Nucleus accumbens (tissue), 56 donors: ENCODE results near the gene OPCML.

Experiments used
- DNase-seq, 56 donors: peaks; one replicate each; lab custom pipeline; 2025; lab: John Stamatoyannopoulos, UW

The OPCML gene

DNA sequence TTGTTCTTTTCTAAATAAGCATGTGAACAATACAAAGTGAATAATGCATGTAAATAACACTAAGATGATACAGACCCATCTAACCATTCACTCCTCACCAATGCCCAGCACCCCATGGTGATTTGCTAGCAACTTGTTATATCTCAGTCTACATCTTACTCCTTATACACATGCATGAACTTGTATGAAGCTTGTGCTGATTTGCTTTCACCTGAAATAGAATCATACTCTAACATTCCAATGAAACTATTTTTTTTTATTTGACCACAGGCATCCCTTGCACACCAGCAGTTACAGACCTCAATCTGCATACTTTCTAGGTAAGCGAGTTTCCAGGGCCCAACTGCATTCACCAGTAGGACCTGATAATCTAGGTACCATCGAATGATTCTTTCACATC lies 873.6 kb downstream of the OPCML start:
- DNase-seq: no peak

DNA sequence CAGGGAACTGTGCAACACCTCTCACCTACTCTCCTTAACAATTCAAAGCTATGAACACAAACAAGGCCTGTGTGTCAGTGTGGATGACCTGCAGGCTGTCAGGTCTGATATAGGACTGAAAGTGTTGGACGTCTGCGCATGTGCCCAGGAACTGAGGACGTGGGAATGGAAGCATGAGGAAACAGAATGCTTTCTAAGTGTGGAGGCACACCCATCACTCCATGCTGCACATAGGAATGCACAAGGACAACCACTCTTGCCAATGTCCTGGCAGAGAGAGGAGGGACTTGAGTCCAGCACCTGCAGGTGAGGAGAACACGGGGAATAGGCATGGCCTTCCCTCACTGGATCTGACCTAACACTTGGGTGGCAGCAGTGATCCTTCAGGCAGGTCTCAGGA lies 874.3 kb downstream of the OPCML start:
- DNase-seq: no peak

GRCh38 chr11:132655187-132655855 lies 877.0 kb downstream of the OPCML start:
- no peak for DNase-seq

GRCh38 chr11:132653237-132653636 lies 879.1 kb downstream of the OPCML start:
- no peak for DNase-seq

GRCh38 chr11:132650969-132651720 lies 881.2 kb downstream of the OPCML start:
- no peak for DNase-seq

- DNase-seq: no peak
Measured at GRCh38 chr11:132649277-132649676, 883.0 kb downstream of the OPCML start.

DNA sequence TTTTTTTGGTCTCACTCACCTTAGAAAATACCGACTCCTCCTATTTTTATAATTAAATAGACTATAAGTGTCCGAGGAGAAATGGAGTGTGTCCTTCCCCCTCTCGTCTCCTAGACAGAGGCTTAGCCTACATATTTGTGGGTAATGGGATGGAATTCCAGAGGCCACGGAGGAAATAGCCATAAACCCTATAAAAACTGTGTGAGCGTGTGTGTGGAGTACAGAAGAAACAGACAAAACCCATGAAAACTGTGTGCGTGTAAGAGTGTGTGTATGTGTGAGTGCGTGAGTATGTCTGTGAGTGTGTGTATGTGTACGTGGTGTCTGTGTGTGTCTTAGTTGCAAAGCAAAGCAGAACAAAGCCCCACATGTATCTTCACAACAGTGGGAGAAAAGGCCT lies 883.5 kb downstream of the OPCML start:
- no peak for DNase-seq

DNA sequence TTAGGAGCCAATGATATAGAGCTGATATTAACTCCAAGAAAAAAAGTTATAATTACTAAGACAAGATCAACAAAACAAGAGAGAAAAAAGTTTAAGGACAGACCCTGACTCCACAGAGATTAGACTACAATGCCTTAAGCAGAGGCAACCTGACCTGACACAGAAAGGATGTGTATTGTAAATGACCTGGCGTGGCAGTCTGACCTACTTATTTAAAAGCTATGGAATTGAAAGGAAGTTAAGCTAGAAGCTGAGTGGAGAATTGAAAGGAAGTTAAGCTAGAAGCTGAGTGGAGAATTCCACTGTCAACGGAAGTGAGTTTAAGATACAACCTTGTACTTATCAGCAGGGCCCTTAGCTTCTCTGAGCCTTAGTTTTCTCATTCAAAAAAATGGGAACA lies 885.4 kb downstream of the OPCML start:
- no peak for DNase-seq

DNA sequence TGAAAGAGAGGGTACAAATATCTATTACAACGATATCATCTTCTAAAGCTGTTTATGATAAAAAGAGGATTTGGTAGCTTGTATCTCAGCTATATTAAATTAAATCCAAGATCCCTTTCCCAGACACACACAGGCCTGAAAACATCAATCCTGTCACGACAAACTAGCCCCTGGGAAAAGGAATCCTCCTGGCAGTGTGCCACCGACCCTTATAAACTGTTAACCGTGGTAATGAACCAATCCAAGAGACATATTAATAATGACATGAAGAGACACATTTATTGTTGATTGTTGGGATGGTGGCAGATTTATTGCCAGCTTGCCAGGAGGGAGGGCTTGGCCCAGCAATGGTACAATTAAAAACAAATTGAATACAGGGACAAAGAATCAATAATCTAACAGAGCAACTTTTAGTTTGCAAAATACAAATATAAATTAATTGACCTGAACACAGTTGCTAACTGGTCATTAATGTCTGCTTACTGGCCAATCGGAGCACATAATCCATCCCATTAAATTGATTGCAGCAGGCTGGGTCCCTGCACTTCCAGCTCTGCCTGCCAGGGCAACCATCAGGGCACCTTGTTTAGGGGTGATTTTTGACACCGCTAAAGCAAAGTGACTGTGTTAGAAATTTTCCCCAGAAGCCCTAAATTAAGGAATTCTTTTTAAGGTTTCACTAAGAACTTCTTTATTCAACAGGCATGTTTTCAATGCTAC lies 887.6 kb downstream of the OPCML start:
- DNase-seq: no peak

- no peak for DNase-seq
Measured at GRCh38 chr11:132643239-132643638, 889.1 kb downstream of the OPCML start.

DNA sequence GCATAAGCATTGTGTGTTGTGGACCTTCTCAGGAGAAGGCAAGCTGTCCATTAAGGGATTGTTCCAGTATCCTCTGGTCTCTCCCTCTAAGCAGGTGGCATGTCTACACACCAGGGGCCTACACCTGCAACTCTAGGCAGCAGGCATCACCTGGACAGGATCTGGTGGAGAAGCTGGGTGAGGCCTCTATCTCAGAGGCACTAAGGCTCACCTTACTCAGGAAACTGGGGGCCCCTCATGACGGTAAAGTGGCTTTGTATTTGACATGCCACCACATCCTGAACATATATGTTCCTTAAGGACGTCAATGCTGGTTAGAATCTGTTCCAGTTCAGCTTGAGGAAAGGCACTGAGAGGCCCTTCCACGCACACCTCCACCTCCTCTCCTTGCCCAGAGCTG lies 891.3 kb downstream of the OPCML start:
- DNase-seq: no peak

GRCh38 chr11:132639986-132640385 lies 892.3 kb downstream of the OPCML start:
- DNase-seq: no peak

DNA sequence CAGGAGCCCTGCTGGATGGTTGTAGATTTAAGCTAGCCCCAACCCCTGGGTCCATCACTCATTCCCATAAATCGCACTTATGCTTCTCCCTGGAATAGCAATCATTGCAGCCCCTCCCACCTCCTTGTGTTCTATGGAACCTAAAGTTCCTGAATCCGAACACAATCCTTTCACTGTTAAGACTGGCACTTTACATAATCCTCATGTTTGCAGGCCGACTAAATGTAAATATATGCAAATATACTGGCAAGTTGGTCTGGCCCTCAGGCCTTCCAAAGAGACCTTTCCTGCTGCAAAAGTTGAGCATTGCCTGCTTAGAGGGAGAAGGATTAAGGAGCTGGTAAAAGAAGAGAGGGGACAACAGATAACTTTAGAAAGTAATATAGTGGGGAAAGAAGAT lies 892.9 kb downstream of the OPCML start:
- DNase-seq: no peak

DNA sequence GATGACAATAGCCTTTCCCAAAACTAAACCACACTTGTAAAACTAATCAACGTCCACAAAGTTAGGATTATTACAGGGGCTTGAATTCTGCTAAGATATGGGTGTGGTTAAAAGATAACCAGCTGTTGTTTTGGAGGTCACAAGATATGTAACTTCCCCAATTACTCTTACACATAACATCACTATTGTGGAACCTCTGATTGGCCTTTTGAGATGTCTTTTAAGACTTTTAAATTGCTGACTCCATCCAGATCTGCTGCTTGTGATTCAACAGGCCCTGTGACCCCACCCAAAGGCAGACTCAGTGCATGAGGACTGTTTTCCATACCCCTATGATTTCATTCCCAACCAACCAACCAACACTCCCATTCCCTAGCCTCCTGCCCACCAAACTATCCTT lies 893.9 kb downstream of the OPCML start:
- no peak for DNase-seq

DNA sequence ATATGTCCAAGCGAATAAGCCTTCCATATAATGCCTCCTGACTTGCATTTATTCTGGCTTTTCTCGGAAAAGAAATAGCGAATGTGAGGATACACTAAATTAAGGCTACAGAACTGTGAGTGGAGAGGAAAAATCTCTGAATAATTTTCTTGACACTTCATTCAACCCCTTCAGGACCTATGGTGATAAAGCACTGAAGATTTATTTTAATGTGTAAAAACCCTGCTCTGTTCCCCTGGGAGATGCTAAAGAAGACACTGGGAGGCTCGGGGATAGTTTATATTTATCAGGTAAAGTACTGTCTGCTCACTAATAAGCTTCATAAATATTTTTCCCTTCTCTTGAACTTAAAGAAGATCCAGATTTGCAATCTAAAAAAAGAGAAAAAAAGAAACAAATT lies 895.8 kb downstream of the OPCML start:
- no peak for DNase-seq

DNA sequence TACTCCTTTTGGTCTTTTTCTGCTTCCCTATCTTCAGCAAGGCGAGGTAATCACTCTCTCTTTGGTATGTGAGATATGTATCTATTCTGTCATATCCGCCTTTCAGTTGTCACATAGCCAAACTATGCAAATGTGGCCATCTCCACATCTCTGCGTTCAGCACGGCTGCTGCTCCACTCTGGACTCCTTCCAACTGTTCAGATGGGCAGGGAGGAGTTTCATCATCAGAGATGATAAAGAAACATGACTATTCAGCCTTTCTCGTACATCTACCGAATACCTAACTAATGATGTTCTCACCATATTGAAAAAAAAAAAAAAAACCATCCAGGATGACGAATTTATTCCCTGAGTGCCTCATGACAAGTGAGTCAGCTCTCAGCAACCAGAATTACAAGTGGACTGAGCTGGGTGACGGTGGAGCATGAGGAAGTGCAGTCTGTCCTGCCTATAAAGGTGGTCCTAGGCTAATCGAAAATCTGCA lies 899.6 kb downstream of the OPCML start:
- DNase-seq: no peak

- DNase-seq: no peak
Measured at GRCh38 chr11:132631989-132632388, 900.3 kb downstream of the OPCML start.

DNA sequence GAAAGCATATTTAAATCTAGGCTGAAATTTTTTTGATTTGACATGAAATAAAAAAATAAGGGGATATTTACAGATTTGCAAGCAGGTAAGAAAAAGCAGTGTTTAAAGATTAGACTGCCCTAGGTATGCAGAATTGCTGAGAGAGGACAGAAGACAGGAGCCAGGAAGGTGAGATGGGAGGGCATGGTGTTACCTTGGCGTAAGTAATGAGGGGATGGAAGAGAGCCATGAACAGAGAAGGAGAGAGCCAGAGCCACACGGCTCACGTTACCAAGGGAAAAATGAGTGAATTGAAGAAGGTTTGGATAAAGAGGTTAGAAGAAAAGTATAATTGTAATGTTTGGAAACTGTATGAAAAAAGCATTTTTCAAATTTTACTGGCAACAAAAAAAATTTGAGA lies 904.3 kb downstream of the OPCML start:
- DNase-seq: no peak

DNA sequence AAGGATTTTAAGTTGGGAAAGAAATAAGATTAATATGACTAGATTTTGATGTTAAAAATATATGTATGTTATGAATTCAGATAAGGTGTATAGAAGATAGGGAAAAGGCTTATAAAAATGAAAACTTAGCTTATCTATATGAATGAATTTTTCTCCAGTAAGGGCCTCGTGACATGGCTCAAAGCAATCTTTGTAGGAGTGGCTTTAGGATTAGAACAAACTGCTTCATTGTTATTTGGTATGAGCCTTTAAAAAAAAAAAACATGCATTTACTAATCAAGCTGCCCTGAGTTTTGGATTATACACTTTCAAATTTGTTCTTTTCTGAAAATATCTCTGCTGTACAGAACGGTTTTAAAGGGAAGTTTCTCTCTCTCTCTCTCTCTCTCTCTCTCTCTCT lies 905.9 kb downstream of the OPCML start:
- no peak for DNase-seq

GRCh38 chr11:132623511-132623910 lies 908.8 kb downstream of the OPCML start:
- DNase-seq: no peak

DNA sequence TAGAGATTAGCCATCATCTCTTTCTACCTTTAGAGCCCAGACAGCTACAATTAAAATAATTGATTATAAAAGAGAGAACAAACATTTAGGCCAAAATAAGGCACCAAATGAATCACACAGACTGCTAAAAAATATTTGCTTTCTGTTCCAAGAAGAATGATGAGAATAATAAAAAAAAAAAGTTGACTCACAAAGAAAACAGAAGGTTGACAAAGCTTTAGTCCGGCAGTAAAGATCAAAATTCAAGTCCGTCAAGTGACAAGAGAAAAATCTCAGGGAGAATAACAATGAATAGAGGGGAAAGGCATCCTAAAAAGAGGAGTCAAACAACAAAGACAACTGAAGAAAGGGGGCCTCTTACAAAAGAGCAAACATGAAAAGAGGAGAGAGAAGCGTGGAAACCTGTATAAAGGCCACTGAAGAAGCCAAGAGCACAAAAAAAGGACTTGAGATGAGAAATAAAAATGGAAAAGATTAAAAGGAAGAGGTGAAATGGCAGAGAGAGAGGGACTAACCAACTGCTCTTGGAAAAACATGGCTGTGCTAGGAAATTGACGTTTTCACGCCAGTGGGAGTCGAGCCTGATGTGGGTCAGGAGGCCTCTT lies 910.2 kb downstream of the OPCML start:
- DNase-seq: no peak
